Measurements from ENCODE around the gene RASGRF1.

GRCh38 chr15:79037848-79038247 lies 52.7 kb downstream of the RASGRF1 start:
- TF ChIP-seq, protein P1, sequence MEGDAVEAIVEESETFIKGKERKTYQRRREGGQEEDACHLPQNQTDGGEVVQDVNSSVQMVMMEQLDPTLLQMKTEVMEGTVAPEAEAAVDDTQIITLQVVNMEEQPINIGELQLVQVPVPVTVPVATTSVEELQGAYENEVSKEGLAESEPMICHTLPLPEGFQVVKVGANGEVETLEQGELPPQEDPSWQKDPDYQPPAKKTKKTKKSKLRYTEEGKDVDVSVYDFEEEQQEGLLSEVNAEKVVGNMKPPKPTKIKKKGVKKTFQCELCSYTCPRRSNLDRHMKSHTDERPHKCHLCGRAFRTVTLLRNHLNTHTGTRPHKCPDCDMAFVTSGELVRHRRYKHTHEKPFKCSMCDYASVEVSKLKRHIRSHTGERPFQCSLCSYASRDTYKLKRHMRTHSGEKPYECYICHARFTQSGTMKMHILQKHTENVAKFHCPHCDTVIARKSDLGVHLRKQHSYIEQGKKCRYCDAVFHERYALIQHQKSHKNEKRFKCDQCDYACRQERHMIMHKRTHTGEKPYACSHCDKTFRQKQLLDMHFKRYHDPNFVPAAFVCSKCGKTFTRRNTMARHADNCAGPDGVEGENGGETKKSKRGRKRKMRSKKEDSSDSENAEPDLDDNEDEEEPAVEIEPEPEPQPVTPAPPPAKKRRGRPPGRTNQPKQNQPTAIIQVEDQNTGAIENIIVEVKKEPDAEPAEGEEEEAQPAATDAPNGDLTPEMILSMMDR (IDR thresholded peaks at IDR 0.05), result no peak
- no peak for TF ChIP-seq POLR2A (IDR thresholded peaks at IDR 0.05)
- TF ChIP-seq POLR2AphosphoS5 (IDR thresholded peaks at IDR 0.05; ENCODE audit: insufficient read depth in 1 of 2, low read depth in 1 of 2), result no peak
